Progenitor cell of endocrine pancreas (in vitro differentiated cells): ENCODE measurements around the gene MELK. TPM values are rescaled to one million over a fixed set of nuclear protein-coding genes. Genes with fewer than 3 reads are reported as not detected.

Experiments used
- DNase-seq: peaks from one replicate; pipeline ENCODE4 v3.0.0; 2021; ENCODE audit warnings: low spot score; ENCODE audit not compliant: unreplicated experiment
- H3K27ac Mint-ChIP-seq: 2 replicates; pipeline ENCODE4 v1.8.0; 2021; ENCODE audit warnings: mild to moderate bottlenecking, moderate library complexity, mixed read lengths
- H3K27me3 Mint-ChIP-seq: 2 replicates; pipeline ENCODE4 v1.8.0; 2021; ENCODE audit warnings: mixed read lengths
- H3K36me3 Mint-ChIP-seq: 2 replicates; pipeline ENCODE4 v1.8.0; 2022; ENCODE audit warnings: mixed read lengths; ENCODE audit not compliant: insufficient read depth
- H3K4me1 Mint-ChIP-seq: 2 replicates; pipeline ENCODE4 v1.8.0; 2021; ENCODE audit warnings: low read depth, mixed read lengths
- H3K4me3 Mint-ChIP-seq: 2 replicates; pipeline ENCODE4 v1.8.0; 2021; ENCODE audit warnings: low read depth, mild to moderate bottlenecking, moderate library complexity, mixed read lengths
- H3K9me3 Mint-ChIP-seq: 2 replicates; pipeline ENCODE4 v1.8.0; 2021; ENCODE audit warnings: low read depth, mixed read lengths
- CTCF ChIP-seq: fragments of 200-600 bp; sonication (generic); IDR thresholded peaks from one replicate; pipeline ENCODE4 v1.5.0; 2021; ENCODE audit warnings: antibody characterized with exemption, mild to moderate bottlenecking; ENCODE audit not compliant: unreplicated experiment
- total RNA-seq: library from RNA; stranded (reverse); gene quantifications from 2 replicates; pipeline ENCODE4 v1.2.1, GENCODE V29; 2021

Gene MELK
- total RNA-seq, 1 donor from 2014 or later = 27.9 TPM

- Mint-ChIP-seq H3K4me3 (no peak overlapping the region), H3K36me3 (peaks cover 3% of the 10 kb centered on the region), H3K9me3 (no peaks in the 10 kb centered on the region), H3K27ac (no peak overlapping the region), H3K4me1 (peaks cover 8% of the 10 kb centered on the region), H3K27me3 (no peaks in the 10 kb centered on the region)
- no peak for TF ChIP-seq CTCF
- no peak for DNase-seq
These were observed 70.1 kb downstream of the MELK start for GRCh38 chr9:36642817-36643216.

GRCh38 chr9:36656842-36657241 lies 84.1 kb downstream of the MELK start:
- no peak for TF ChIP-seq CTCF
- Mint-ChIP-seq H3K36me3 (peaks cover 14% of the 10 kb centered on the region), H3K4me3 (no peak overlapping the region), H3K27ac (no peak overlapping the region), H3K27me3 (no peaks in the 10 kb centered on the region), H3K9me3 (no peaks in the 10 kb centered on the region), H3K4me1 (no peaks in the 10 kb centered on the region)
- DNase-seq = no peak

GRCh38 chr9:36659500-36659899 lies 86.8 kb downstream of the MELK start:
- no peak for DNase-seq
- Mint-ChIP-seq H3K27me3 (no peaks in the 10 kb centered on the region), H3K4me3 (no peak overlapping the region), H3K36me3 (peaks cover 18% of the 10 kb centered on the region), H3K27ac (no peak overlapping the region), H3K9me3 (peaks cover 3% of the 10 kb centered on the region), H3K4me1 (no peaks in the 10 kb centered on the region)
- no peak for TF ChIP-seq CTCF

GRCh38 chr9:36664806-36665205 lies 92.1 kb downstream of the MELK start:
- Mint-ChIP-seq H3K36me3 (peaks cover 13% of the 10 kb centered on the region), H3K9me3 (peaks cover 3% of the 10 kb centered on the region), H3K27me3 (no peaks in the 10 kb centered on the region), H3K27ac (no peak overlapping the region), H3K4me1 (no peaks in the 10 kb centered on the region), H3K4me3 (no peak overlapping the region)
- DNase-seq = no peak
- TF ChIP-seq CTCF = no peak

- no peak overlapping the region for H3K27ac Mint-ChIP-seq
- peaks cover 13% of the 10 kb centered on the region for H3K36me3 Mint-ChIP-seq
- H3K9me3 Mint-ChIP-seq = peaks cover 3% of the 10 kb centered on the region
- no peak overlapping the region for H3K4me3 Mint-ChIP-seq
- no peak for TF ChIP-seq CTCF
- H3K4me1 Mint-ChIP-seq = no peaks in the 10 kb centered on the region
- DNase-seq = no peak
- no peaks in the 10 kb centered on the region for H3K27me3 Mint-ChIP-seq
These were observed 92.7 kb downstream of the MELK start for GRCh38 chr9:36665387-36665786.
